ENCODE data around the gene PSPC1. TPM values are rescaled to one million over a fixed set of nuclear protein-coding genes. Genes with fewer than 3 reads are reported as not detected.

Gene PSPC1
- total RNA-seq, 6 donors from 2014 or later: 38.0 to 265 (median 69.7) TPM

- no peak for ATAC-seq (ENCODE audit: low FRiP score in 2 of 2)
- H3K4me1 ChIP-seq: peaks cover 4 to 20% (median 16%) of the 10 kb centered on the region in 4 donors
Observed at GRCh38 chr13:19772306-19772705, 10.4 kb downstream of the PSPC1 start.

GRCh38 chr13:19769854-19770253 lies 12.9 kb downstream of the PSPC1 start:
- H3K27ac ChIP-seq: no peak overlapping the region
- H3K4me1 ChIP-seq: peaks cover 0 to 20% (median 4%) of the 10 kb centered on the region in 4 donors
- WGBS, 2 donors: 80 to 84% methylated on average over 2 of the region's 2 CpGs
- DNase-seq (no peak), ATAC-seq (ENCODE audit: low FRiP score in 2 of 2) (no peak)
- peaks cover 6 to 50% (median 24%) of the 10 kb centered on the region in 4 donors for H3K36me3 ChIP-seq
- TF ChIP-seq POLR2AphosphoS5 (IDR thresholded peaks at IDR 0.05) (no peak), POLR2A (IDR thresholded peaks at IDR 0.05) (no peak), CTCF (IDR thresholded peaks at IDR 0.05) (no peak)
- no peaks in the 10 kb centered on the region for H3K9me3 ChIP-seq
- no peak overlapping the region for H3K4me3 ChIP-seq
- no peaks in the 10 kb centered on the region for H3K27me3 ChIP-seq

More at GRCh38 chr13:19772306-19772705, 10.4 kb downstream of the PSPC1 start:
- H3K9me3 ChIP-seq: no peaks in the 10 kb centered on the region
- no peaks in the 10 kb centered on the region for H3K27me3 ChIP-seq
- H3K27ac ChIP-seq: no peak overlapping the region
- no peak for DNase-seq
- WGBS, 2 donors: 92 to 95% methylated on average over 6 of the region's 6 CpGs
- no peak overlapping the region for H3K4me3 ChIP-seq
- H3K36me3 ChIP-seq: peaks cover 6 to 52% (median 24%) of the 10 kb centered on the region in 4 donors
- TF ChIP-seq CTCF (IDR thresholded peaks at IDR 0.05): no peak
- no peak for TF ChIP-seq EP300 (IDR thresholded peaks at IDR 0.05)
- no peak for TF ChIP-seq POLR2A (IDR thresholded peaks at IDR 0.05)
- no peak for TF ChIP-seq POLR2AphosphoS5 (IDR thresholded peaks at IDR 0.05)

GRCh38 chr13:19767966-19768365 lies 14.8 kb downstream of the PSPC1 start:
- peaks cover 6 to 52% (median 25%) of the 10 kb centered on the region in 4 donors for H3K36me3 ChIP-seq
- H3K4me1 ChIP-seq: peaks cover 0 to 20% (median 4%) of the 10 kb centered on the region in 4 donors
- no peak overlapping the region for H3K27ac ChIP-seq
- H3K27me3 ChIP-seq: no peaks in the 10 kb centered on the region
- no peak overlapping the region for H3K4me3 ChIP-seq
- ATAC-seq (ENCODE audit: low FRiP score in 2 of 2) (no peak), DNase-seq (no peak)
- no peaks in the 10 kb centered on the region for H3K9me3 ChIP-seq
- WGBS, 2 donors: 92 to 93% methylated on average over 2 of the region's 2 CpGs
- TF ChIP-seq POLR2A (IDR thresholded peaks at IDR 0.05) (no peak), POLR2AphosphoS5 (IDR thresholded peaks at IDR 0.05) (no peak), EP300 (IDR thresholded peaks at IDR 0.05) (no peak), CTCF (IDR thresholded peaks at IDR 0.05) (no peak)

- Histone ChIP-seq H3K27me3 (no peaks in the 10 kb centered on the region), H3K36me3 (peaks cover 6 to 40% (median 17%) of the 10 kb centered on the region in 4 donors), H3K4me1 (peaks cover 0 to 27% (median 4%) of the 10 kb centered on the region in 4 donors), H3K27ac (no peak overlapping the region), H3K9me3 (no peaks in the 10 kb centered on the region), H3K4me3 (no peak overlapping the region)
- WGBS, 2 donors: 61 to 69% methylated on average over 5 of the region's 5 CpGs
- TF ChIP-seq POLR2AphosphoS5 (IDR thresholded peaks at IDR 0.05): no peak
- TF ChIP-seq CTCF (IDR thresholded peaks at IDR 0.05): no peak
- TF ChIP-seq EP300 (IDR thresholded peaks at IDR 0.05): no peak
- TF ChIP-seq POLR2A (IDR thresholded peaks at IDR 0.05): no peak
- no peak for DNase-seq
- ATAC-seq (ENCODE audit: low FRiP score in 2 of 2): no peak
Observed at GRCh38 chr13:19766591-19766990, 16.2 kb downstream of the PSPC1 start.

- Histone ChIP-seq H3K36me3 (peaks cover 0 to 20% (median 1%) of the 10 kb centered on the region in 4 donors), H3K9me3 (no peaks in the 10 kb centered on the region), H3K4me3 (no peak overlapping the region), H3K27me3 (no peaks in the 10 kb centered on the region), H3K27ac (no peak overlapping the region), H3K4me1 (peaks cover 0 to 27% (median 4%) of the 10 kb centered on the region in 4 donors)
- DNase-seq (no peak), ATAC-seq (ENCODE audit: low FRiP score in 2 of 2) (no peak)
- TF ChIP-seq POLR2AphosphoS5 (IDR thresholded peaks at IDR 0.05): no peak
- no peak for TF ChIP-seq POLR2A (IDR thresholded peaks at IDR 0.05)
- TF ChIP-seq EP300 (IDR thresholded peaks at IDR 0.05): no peak
- TF ChIP-seq CTCF (IDR thresholded peaks at IDR 0.05): no peak
- WGBS, 2 donors: 86 to 90% methylated on average over 2 of the region's 2 CpGs
Observed at GRCh38 chr13:19764237-19764636, 18.5 kb downstream of the PSPC1 start.
